AG04450 (cell line): ENCODE results near the gene HCN1. TPM values are rescaled to one million over a fixed set of nuclear protein-coding genes. Genes with fewer than 3 reads are reported as not detected.

Experiments used
- CTCF ChIA-PET: fragments of 300-600, 350-600 bp; formaldehyde crosslinking; extraction: SDS; loops from one replicate; lab custom pipeline; 2022; ENCODE audit warnings: antibody characterized with exemption, inconsistent platforms; lab: Charles Lee
- POLR2A ChIA-PET: fragments of 350-600 bp; formaldehyde crosslinking; extraction: SDS; loops from one replicate; lab custom pipeline; 2021; ENCODE audit warnings: antibody characterized with exemption, inconsistent platforms; lab: Yijun Ruan, JAX
- DNase-seq: peaks from one replicate; pipeline ENCODE4 v3.0.0-alpha.2; 2011; ENCODE audit warnings: low read depth, low spot score
- H3K27ac ChIP-seq: one replicate; pipeline ENCODE4 v1.5.1; 2012; ENCODE audit warnings: low read depth, low read length, control low read depth
- H3K27me3 ChIP-seq: one replicate; pipeline ENCODE4 v1.6.0; 2012; ENCODE audit warnings: low read length; ENCODE audit not compliant: control insufficient read depth, insufficient read depth
- H3K4me3 ChIP-seq: 2 replicates; pipeline ENCODE4 v1.5.1; 2011; ENCODE audit warnings: mild to moderate bottlenecking, low read depth, low read length, control low read depth
- H3K9me3 ChIP-seq: 2 replicates; pipeline ENCODE4 v1.5.1; 2012; ENCODE audit warnings: low read length; ENCODE audit not compliant: control insufficient read depth, insufficient read depth
- CTCF ChIP-seq: IDR thresholded peaks from 2 replicates; pipeline ENCODE4 v1.5.1; 2011; ENCODE audit warnings: low read depth, low read length, control low read depth, inconsistent platforms
- polyA plus RNA-seq: library from polyadenylated mRNA; depleted of rRNA; stranded (reverse); fragments of >200 nt; gene quantifications from 2 replicates; pipeline ENCODE4 v1.2.3, GENCODE V29; 2011

Gene HCN1
- polyA plus RNA-seq, 1 experiment = not detected

DNA sequence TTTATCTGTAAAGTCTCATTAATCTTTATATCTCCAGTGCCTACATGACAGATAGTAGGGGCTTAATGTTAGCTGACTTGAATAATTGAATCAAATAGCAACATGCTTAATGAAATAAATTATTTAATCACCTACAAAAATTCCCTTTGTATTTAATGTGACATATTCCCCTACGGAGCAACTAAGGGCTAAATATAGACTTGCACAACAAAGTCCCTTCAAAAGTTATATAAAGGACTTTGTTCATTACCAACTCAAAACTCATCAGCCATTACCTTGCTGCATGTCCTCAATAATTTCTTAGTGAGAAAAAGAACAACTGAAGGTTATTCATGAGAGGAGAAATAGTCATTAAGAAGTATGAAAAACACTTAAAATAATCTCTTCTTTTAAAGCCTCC lies 424.6 kb downstream of the HCN1 start:
- no peak for TF ChIP-seq CTCF
- DNase-seq = no peak
- CTCF ChIA-PET = no interaction called here
- POLR2A ChIA-PET = no interaction called here
- Histone ChIP-seq H3K4me3 (no peak overlapping the region), H3K27me3 (no peaks in the 10 kb centered on the region), H3K27ac (no peak overlapping the region), H3K9me3 (no peaks in the 10 kb centered on the region)

DNA sequence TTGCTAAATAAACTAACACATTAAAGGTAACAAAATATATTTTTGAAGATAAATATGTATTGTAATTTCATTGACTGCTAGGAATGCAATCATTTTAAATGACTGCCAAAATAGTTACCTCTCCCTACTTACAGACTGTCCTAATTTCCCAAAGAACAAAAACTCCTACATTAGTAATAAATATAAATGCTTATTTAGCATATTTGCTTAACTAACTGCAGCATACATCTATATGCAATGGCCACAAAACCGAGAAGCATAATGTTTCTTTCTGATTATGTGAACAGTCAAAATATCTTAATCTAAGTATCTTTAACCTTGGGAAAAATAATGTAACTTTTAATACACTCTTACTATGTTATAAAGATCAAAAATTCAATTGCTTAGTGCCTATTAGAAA lies 431.7 kb downstream of the HCN1 start:
- no peak for DNase-seq
- Histone ChIP-seq H3K4me3 (no peak overlapping the region), H3K27me3 (no peaks in the 10 kb centered on the region), H3K9me3 (peaks cover 13% of the 10 kb centered on the region), H3K27ac (no peak overlapping the region)
- ChIA-PET POLR2A (no interaction called here), CTCF (no interaction called here)
- TF ChIP-seq CTCF = no peak

- TF ChIP-seq CTCF = no peak
- DNase-seq = no peak
- Histone ChIP-seq H3K27ac (no peak overlapping the region), H3K9me3 (peaks cover 13% of the 10 kb centered on the region), H3K4me3 (no peak overlapping the region), H3K27me3 (no peaks in the 10 kb centered on the region)
- CTCF ChIA-PET = no interaction called here
- POLR2A ChIA-PET = no interaction called here
These were observed 434.1 kb downstream of the HCN1 start for GRCh38 chr5:45262061-45262590.

DNA sequence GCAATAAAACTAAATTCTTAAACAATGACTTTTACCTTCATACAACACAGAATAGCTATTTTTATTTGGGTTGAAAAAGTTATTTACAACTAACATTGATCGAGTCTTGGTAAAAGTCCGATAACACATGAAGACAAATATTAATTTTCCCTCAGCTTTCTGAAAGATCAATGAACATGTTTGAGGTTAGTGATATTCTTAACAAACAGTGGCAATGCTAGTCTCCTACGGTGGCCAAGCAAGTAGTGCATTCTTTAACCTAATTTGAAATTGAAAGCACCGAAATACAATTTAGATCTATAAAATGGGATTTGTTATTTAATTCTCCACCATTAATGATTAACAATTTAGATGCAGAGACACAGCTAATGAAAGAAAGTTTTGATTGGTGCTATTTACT lies 435.1 kb downstream of the HCN1 start:
- POLR2A ChIA-PET = no interaction called here
- Histone ChIP-seq H3K4me3 (no peak overlapping the region), H3K9me3 (peaks cover 13% of the 10 kb centered on the region), H3K27ac (no peak overlapping the region), H3K27me3 (no peaks in the 10 kb centered on the region)
- no peak for TF ChIP-seq CTCF
- CTCF ChIA-PET = no interaction called here
- no peak for DNase-seq

GRCh38 chr5:45260292-45260691 lies 435.9 kb downstream of the HCN1 start:
- Histone ChIP-seq H3K9me3 (peaks cover 13% of the 10 kb centered on the region), H3K27me3 (no peaks in the 10 kb centered on the region), H3K27ac (no peak overlapping the region), H3K4me3 (no peak overlapping the region)
- TF ChIP-seq CTCF = no peak
- ChIA-PET CTCF (no interaction called here), POLR2A (no interaction called here)
- DNase-seq = no peak
